Suprapubic skin (tissue), 4 donors: ENCODE results near the gene PPP1R3D.

Experiments used
- EP300 ChIP-seq: sonication (generic); formaldehyde crosslinking; IDR thresholded peaks from one replicate; pipeline ENCODE4 v1.6.1; 2017; ENCODE audit warnings: antibody characterized with exemption
- POLR2A ChIP-seq, 2 donors: fragments of 450-650 bp; IDR thresholded peaks; one replicate each; pipeline ENCODE4 v1.6.1; 2017; ENCODE audit warnings: antibody characterized with exemption in 2 of 2, mild to moderate bottlenecking in 2 of 2, moderate library complexity in 2 of 2
- POLR2AphosphoS5 ChIP-seq, 3 donors: sonication (generic); formaldehyde crosslinking; IDR thresholded peaks; one replicate each; pipeline ENCODE4 v1.6.1; 2017; ENCODE audit warnings: antibody characterized with exemption in 3 of 3
- TF ChIP-seq, protein P1 (sequence below), 2 donors: fragments of 200-600 bp in 1 of 2; fragments of 450-650 bp in 1 of 2; sonication (generic) in 1 of 2; IDR thresholded peaks; one replicate each; pipeline ENCODE4 v1.5.1; 2016 to 2019; ENCODE audit warnings: antibody characterized with exemption in 2 of 2, mild to moderate bottlenecking in 1 of 2, moderate library complexity in 1 of 2

GRCh38 chr20:59920944-59921343 is 19.2 kb downstream of the PPP1R3D start:
- TF ChIP-seq POLR2AphosphoS5 (IDR thresholded peaks at IDR 0.05) (no peak), POLR2A (IDR thresholded peaks at IDR 0.05) (no peak), EP300 (no peak)
- TF ChIP-seq, protein P1, sequence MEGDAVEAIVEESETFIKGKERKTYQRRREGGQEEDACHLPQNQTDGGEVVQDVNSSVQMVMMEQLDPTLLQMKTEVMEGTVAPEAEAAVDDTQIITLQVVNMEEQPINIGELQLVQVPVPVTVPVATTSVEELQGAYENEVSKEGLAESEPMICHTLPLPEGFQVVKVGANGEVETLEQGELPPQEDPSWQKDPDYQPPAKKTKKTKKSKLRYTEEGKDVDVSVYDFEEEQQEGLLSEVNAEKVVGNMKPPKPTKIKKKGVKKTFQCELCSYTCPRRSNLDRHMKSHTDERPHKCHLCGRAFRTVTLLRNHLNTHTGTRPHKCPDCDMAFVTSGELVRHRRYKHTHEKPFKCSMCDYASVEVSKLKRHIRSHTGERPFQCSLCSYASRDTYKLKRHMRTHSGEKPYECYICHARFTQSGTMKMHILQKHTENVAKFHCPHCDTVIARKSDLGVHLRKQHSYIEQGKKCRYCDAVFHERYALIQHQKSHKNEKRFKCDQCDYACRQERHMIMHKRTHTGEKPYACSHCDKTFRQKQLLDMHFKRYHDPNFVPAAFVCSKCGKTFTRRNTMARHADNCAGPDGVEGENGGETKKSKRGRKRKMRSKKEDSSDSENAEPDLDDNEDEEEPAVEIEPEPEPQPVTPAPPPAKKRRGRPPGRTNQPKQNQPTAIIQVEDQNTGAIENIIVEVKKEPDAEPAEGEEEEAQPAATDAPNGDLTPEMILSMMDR (IDR thresholded peaks at IDR 0.05), result no peak
